NCI-H748 treated with DMSO at 0.1 percent for 48 hours (cell line): Measurements from ENCODE around the gene FBRS.
A peak's percentile ranks its signal among the peaks of the same experiment; 100 is the strongest.
"Not testable (repeated sequence)": the region's sequence is repeated elsewhere in the genome, so short reads cannot be mapped to it uniquely, and the experiment has no call there.

ENCODE experiments used
- DNase-seq: peaks from one replicate; lab custom pipeline; 2025; lab: John Stamatoyannopoulos, UW

The FBRS gene

GRCh38 chr16:30698816-30699614, 40.8 kb downstream of the FBRS start, which contains the start of gene SRCAP:
TSS of gene SRCAP (plus strand) at chr16:30699171. CDS start at chr16:30700825, 1,654 bp downstream.
- DNase-seq, result peak; percentile 36

- DNase-seq, result no peak
Observed at GRCh38 chr16:30699615-30700099, 41.4 kb downstream of the FBRS start.

- no peak for DNase-seq
Observed at GRCh38 chr16:30700491-30700890, 42.3 kb downstream of the FBRS start.

DNA sequence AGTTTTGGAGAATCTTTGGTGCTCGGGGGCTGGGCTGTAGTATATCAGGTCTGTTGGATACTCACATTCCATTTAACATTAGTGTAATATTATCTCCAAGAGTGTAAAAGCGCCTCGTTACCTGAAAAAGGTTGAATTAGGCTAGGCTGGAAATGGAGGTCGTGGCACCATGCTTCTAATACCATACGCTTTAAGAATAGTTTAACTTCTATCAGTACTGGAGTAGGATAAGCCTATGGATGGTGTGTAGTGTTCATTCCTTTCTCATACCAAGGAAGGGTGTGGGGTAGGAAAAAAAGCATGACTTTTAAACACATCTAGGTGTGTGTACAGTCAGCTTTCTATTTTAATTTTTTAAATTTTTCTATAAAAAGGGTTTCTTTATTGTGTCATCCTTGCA, 42.7 kb downstream of the FBRS start:
- DNase-seq, result no peak

- not testable (repeated sequence) for DNase-seq
Observed at GRCh38 chr16:30703071-30703470, 44.8 kb downstream of the FBRS start.

- DNase-seq, result no peak
Observed at GRCh38 chr16:30703971-30704370, 45.7 kb downstream of the FBRS start.

DNA sequence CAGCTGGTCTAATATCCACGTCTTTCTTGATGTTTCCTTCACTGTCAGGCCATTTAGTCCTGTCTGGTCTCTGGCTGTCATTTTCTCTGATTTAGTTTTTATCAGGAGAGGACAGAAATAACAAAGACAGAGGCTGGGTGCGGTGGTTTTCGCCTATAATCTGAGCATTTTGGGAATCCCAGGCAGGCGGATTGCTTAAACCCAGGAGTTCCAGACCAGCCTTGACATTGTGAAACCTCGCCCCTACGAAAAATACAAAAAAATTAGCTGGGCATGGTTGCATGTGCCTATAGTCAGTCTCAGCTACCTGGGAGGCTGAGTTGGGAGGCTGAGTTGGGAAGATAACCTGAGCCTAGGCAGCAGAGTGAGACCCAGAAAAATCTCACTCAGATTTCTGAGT, 47.8 kb downstream of the FBRS start:
- no peak for DNase-seq

- no peak for DNase-seq
Observed at GRCh38 chr16:30710971-30711370, 52.7 kb downstream of the FBRS start.

DNA sequence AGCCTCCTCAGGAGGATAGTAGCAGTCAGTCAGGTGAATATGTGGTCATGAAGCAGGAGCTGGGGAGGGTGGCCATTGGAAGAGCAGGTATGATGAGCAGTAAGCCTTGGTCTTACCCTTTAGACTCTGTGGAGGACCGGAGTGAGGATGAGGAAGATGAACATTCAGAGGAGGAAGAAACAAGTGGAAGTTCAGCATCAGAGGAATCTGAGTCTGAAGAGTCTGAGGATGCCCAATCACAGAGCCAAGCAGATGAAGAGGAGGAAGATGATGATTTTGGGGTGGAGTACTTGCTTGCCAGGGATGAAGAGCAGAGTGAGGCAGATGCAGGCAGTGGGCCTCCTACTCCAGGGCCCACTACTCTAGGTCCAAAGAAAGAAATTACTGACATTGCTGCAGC, 53.5 kb downstream of the FBRS start:
- no peak for DNase-seq

DNA sequence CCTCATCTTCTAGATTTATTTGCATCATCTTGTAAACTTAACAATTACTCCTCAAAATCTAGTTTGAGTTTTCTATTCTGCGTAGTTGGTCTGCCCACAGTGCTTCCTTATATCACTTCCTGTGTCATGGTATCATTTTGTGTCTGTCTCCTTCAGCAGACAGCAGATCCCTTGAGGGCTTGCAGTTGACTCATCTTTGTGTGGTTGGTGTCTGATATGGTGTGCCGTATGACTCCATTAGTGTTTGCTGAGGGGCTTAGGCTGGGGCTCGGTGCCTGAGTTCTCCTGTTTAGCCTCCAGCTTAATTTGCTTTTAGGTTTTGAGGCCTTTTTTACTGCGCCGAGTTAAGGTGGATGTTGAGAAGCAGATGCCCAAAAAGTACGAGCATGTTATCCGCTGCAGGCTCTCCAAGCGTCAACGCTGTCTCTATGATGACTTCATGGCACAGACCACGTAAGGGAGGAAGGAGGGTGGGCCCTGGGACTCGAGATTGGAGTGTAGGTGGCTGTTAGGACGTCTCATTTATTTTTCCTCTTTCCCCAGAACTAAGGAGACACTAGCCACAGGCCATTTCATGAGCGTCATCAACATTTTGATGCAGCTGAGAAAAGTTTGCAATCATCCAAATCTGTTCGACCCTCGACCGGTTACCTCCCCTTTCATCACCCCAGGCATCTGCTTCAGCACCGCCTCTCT, 57.7 kb downstream of the FBRS start:
- no peak for DNase-seq

GRCh38 chr16:30720086-30720485, 61.9 kb downstream of the FBRS start:
- no peak for DNase-seq
